NK-92 (cell line): Measurements from ENCODE around the gene SUCLG2.

Source experiments
- DNase-seq: peaks from one replicate; lab custom pipeline; 2025; ENCODE audit not compliant: unreplicated experiment; lab: John Stamatoyannopoulos, UW

SUCLG2 gene

GRCh38 chr3:67329358-67329757 lies 325.1 kb downstream of the SUCLG2 start:
- DNase-seq = no peak

- no peak for DNase-seq
These were observed 326.8 kb downstream of the SUCLG2 start for GRCh38 chr3:67327582-67327981.

DNA sequence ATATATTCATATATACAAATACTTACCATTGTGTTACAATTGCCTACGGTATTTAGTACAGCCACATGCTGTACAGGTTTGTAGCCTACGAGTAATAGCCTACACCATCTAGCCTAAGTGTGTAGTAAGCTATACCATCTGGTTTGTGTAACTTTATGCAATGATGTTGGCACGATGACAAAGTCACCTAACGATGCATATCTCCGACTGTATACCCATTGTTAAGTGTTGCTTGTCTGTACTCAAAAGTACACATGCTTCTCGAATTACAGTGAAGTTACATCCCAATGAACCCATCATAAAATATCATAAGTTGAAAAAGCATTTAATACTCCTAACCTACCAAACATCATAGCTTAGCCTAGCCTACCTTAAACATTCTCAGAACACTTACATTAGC lies 329.2 kb downstream of the SUCLG2 start:
- DNase-seq = no peak
